Fibroblast of the conjunctiva (primary cell): ENCODE measurements around the gene EPHB6.

Experiments
- DNase-seq: peaks from one replicate; pipeline ENCODE4 v3.0.0-alpha.2; 2010; ENCODE audit warnings: low read depth

The EPHB6 gene

DNA sequence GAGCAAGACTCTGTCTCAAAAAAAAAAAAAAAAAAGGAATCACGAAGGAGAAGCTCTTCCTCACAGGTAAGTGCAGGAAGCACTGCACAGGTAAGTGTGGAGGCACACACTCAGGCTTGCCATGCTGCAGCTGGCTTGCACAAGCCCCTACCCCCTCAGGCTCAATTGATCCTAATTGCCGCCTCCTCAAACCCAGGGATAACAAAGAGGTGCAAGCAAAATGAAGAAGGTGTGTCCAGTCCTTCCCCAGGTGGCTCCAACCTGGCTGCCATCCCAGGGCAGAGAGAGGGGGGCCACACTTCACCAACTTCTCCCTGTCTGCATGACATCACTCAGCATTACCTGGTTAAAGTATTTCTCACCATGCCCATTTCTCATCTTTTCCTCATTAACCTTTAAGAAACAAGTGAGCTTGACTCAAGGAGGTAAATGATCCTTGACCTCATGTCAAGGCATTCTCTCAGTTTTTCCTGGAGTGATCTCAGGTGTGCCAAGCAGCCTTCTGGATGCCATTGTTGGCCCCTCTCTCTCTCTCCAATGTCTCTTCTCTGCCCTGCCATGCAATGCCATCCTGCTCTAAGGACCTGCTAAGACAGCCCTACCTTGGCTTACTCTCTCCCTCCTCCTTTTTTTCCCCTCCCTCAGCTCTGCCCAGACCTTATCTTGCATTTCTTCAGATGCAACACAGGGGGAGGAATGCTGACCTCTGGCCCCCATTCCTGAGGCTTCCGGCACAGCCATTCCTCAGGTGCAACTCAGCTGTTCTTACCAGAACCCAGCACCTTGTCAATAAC, 43.7 kb downstream of the EPHB6 start:
- DNase-seq: no peak

- DNase-seq: no peak
Observed at GRCh38 chr7:142899661-142900060, 44.8 kb downstream of the EPHB6 start.

DNA sequence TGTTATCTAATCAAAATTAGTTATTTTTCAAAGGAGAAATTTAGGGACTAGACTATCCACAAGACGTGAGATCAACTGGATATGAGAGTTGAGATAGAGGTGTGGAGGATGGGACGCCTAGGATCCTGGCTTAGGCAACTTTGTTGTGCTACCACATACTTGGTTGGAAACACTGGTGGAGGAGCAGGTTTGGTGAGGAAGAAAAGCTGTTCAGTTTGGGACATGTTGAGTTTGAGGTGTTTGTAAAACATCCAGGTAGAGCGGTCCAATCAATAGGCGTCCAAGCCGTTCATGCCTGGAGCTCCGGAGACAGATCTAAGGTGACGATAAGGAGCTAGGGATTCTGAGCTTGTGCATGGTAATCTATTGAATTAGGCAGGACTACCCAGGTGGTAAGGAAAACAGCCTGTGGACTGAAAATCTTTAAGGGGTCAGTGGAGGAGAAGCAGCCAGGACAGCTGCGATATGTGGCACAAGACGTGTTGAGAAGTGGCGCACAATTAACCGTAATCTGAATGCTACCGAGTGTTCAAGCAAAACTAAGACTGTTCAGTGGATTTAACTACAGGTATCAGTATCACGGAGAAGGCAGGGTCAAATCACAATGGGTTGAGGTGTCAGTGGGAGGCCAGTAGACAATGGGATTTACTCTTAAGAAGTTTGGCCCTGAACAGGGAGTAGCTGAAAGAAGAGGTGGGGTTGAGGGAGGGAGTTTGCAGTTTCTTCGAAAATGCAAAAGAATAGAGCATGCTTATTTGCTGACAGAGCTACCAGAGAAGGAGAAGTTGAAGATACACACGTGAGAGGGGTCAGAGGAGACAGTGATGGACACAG, 46.8 kb downstream of the EPHB6 start:
- no peak for DNase-seq

DNA sequence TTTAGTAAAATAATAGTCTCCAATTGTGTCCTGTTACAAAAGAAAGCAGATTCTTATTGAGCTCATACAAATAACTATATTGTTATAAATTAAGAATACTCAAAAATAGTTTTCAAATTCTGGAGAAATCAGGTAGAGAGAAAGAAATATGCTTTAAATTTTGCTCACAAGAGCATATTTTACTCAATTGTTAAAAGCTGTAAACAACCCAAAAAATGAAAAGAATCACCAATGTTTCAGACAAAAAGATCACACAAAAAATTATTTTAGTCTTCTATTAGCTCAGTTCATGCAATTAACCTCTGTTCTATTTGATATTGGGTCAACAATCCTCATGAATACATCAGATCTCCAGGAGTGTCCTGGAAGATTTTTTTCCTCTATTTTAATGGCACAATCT, 49.3 kb downstream of the EPHB6 start:
- no peak for DNase-seq

GRCh38 chr7:142905759-142906158, 50.9 kb downstream of the EPHB6 start:
- DNase-seq: no peak

GRCh38 chr7:142906643-142907042, 51.8 kb downstream of the EPHB6 start:
- no peak for DNase-seq

DNA sequence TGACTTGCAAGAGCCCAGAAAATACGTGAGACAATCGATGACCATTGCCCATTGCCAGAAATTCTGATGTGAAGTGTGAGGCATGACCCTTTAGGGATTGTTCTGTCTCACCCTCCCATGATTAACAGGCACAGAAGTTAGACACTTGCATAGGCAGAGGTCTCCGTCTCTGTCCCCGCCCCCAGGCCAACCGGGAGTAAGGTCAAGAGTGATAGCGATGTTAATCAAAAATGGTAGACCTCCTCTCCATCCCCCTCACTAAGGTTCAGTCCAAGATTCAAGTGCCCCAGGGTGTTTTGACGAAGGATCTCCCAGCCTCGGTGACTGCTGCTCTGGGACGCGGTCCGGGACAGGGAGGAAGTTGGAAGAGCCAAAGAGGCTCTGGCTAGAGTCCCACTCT, 53.4 kb downstream of the EPHB6 start:
- no peak for DNase-seq

DNA sequence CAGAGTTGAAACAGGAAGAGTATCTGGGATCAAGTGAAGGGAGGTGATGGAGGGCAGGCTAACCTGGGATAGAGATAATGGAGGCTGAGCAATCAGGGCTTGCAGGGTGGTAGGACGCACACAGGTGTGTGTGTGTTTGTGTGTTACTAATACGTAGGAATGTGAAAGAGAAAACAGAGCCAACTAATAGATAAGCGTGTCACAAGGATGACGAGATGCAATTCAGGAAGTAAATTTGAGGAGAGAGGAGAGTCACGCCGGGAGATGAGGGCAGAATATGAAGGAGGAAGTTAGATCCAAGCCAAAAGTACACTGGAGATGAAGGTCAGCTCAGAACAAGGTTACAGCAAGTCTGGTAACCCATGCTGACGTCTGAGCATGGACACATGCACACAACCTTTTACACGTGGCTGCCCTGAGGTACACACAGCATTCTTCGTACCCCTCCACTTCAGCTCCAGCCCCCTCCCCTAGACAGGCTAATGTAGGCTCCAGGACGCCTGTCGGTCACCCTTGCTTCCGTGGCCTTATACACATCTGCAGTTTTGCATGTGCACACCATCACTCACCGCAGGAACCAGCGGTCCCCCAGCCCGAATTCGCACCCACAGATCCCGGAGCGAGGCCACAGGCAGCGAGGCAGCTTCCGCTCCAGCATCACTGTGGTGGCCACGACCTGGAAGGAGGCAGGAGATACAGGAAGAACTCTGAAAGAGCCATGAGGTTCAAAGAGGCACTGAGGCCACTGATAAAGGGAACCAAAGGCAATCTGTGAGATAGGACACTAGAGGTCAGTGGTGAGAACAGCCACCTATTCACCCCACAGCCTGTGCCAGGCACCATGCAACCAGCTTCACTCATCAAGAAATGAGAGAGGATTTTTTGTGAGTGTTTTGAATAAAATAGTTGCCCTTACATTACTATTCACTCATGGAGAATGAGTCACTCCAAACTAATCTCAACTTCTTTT, 54.3 kb downstream of the EPHB6 start:
- DNase-seq: no peak

- no peak for DNase-seq
Observed at GRCh38 chr7:142910031-142910433, 55.2 kb downstream of the EPHB6 start.

DNA sequence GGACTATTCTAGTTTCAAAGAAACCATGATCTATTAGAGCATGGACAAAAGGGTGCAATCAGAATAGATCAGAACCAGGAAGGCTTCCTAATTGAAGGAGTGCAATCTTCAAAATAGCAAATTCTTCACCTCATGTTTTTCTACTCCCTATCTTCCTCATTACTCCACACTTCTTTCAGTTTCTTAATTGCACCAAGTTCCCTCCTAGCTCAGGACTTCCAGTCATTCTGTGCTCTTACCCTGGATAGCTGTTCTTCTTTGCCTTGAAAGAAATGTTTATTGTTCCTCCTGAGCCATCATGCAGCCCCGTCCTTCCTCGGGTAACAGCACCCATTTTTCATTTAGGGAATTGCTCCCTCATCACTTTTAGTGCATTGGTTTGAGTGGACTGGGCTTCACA, 55.6 kb downstream of the EPHB6 start:
- no peak for DNase-seq

DNA sequence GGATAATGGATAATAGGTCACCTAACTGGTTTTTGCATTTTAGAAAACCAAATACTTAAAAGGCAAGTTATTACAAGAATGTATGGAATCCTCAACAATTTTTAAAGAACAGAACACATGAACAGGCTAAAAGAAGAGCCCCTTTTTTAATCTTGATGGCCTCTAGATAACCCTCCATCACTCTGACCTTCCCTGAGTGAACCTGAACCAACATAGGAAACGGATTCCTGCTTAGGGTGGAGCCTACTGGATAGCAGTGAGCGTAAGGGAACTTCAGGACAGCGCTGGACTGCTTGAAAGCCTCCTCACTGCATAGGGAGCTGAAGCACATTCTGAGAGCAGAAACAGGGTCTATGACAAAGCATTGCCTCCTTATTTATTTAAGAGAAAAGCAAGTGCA, 58.2 kb downstream of the EPHB6 start:
- no peak for DNase-seq

DNA sequence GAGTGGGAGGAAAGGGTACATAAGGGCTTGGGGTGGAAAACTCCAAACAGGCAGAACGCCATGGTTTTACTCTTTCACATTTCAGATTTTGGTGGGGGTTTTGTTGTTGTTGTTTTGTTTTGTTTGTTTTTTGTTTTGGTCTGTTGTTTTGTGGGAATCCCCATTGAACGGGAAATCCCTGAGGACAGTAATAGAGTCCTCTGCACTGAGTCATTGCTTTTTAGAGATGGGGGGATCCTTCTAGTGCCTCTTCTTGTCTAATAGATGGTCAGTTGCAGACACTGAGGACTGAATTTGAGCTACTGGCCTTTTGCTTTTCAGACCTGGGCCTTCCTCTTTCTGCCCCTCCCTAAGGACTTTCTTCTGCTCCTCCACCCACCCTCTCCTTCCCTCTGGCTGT, 58.7 kb downstream of the EPHB6 start:
- DNase-seq: no peak

DNA sequence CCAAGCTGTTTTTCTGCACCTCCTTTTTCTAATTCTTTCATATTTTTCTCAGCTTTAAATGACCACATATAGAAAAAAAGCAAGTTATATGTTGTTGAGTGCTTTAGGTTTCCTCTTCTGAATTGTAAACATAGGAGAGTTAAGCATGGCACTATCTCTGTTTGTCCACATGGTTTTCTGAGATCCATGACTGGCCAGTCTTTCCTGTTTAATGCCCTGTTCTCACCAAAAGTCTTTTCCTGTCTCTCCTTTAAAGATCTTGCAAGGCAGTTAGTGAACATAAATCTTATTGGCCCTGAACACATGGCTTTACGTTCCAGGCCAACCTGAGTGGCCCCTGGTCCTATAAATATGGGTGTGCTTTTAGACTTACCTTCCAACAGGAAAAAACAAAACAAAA, 59.2 kb downstream of the EPHB6 start:
- DNase-seq: no peak

GRCh38 chr7:142915315-142915714, 60.4 kb downstream of the EPHB6 start:
- no peak for DNase-seq

GRCh38 chr7:142916508-142916907, 61.6 kb downstream of the EPHB6 start:
- DNase-seq: no peak

GRCh38 chr7:142917447-142917846, 62.6 kb downstream of the EPHB6 start:
- no peak for DNase-seq

DNA sequence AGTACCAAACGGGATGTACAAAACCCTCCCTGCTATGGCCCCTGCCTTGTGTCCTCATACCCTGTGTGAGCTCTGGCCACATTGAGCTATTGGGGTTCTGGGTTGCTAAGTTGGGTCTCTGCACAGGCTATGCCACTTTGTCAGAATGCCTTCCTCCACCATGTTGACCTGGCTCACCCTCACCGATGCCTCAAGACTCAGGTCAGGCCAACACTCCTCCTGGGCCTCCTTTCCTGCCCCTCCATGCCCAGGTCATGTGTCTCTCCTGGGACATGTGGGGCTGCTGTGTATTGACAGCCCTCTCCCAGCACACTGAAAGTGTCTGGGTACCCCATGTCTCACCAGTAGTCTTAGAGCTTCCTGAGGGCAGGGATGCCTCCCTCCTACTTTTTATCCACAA, 64.0 kb downstream of the EPHB6 start:
- no peak for DNase-seq

DNA sequence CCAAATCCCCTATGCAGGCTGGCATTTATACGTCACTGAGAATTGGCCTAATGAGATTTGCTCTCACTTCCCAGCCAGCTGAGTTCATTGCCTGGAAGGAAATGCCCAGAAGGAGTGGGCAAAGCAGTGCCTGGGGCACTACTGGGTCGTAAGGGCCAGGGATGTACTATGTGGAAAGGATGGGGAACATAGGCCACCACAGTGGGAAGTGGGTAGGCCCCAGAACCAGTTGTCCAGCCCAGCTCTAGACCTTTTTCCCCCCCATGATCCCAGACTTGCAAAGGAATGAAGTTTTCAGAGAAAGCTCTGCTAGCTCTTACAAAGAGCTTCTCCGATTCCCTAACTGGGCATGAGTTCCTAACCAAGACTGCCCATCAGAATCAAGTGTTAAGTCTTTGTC, 64.8 kb downstream of the EPHB6 start:
- no peak for DNase-seq
